ENCODE results near the gene ARVCF. TPM values are rescaled to one million over a fixed set of nuclear protein-coding genes. Genes with fewer than 3 reads are reported as not detected.

ARVCF gene
- total and polyA plus RNA-seq, 9 of the 15 experiments (the other 6 are each of a cell fraction or from before 2014, with no cell fraction given), result 0.03 to 97.4 (median 15.6) TPM

- FAIRE-seq, result no peak
- CTCF ChIA-PET (ENCODE audit: low intra/inter-chr PET ratio), result interaction anchor here (0.6 to 2.4 kb wide), 7 partner anchors 38 to 230 kb away, joined by 3 to 21 read pairs (median 4); no protein-coding TSS in a partner anchor
- H4K20me1 ChIP-seq (replicated peaks; ENCODE audit: control insufficient read depth, insufficient read depth, low read length), result peaks cover 4% of the 10 kb centered on the region
- H3K9ac ChIP-seq (ENCODE audit: insufficient read depth in 1 of 2, low read depth in 2 of 2, low read length in 2 of 2), result no peak overlapping the region; a peak in 2 of 4 replicates
- peak overlapping the region; percentile 92; the same call in 2 of the 3 replicates for H3K27ac ChIP-seq (ENCODE audit: extremely low read depth, low read depth, low read length)
- no TSS peak for BruUV-seq (replicated peaks)
- intact Hi-C loops (cut with micrococcal nuclease), result no loop called here
- POLR2A ChIA-PET, result interaction anchor here (0.6 to 2.4 kb wide), 23 partner anchors 9 to 307 kb away, joined by 3 to 11 read pairs (median 4); partner anchors contain the start of gene GP1BB
- peaks cover 68% of the 10 kb centered on the region for H3K79me2 ChIP-seq (ENCODE audit: control insufficient read depth, insufficient read depth, low read length)
- H3K4me2 ChIP-seq (ENCODE audit: insufficient read depth, low read length), result no peak overlapping the region; the same call in 1 of the 2 replicates
- no peak for ATAC-seq
- 78% methylated on average over 9 of the region's 9 CpGs for WGBS (ENCODE audit: insufficient coverage, low coverage, missing lambda C conversion rate)
- no peaks in the 10 kb centered on the region for H3K9me3 ChIP-seq (replicated peaks; ENCODE audit: control insufficient read depth, insufficient read depth, low read depth, low read length)
- no peaks in the 10 kb centered on the region for H3K27me3 ChIP-seq (ENCODE audit: control insufficient read depth in 2 of 2, insufficient read depth in 2 of 2, low read length in 2 of 2)
- in situ Hi-C loops (cut with MboI), result no loop called here
- no peak for DNase-seq (ENCODE audit: extremely low read depth in 1 of 4, low spot score in 3 of 4)
- no peaks in the 10 kb centered on the region for H3K9me1 ChIP-seq (ENCODE audit: control insufficient read depth, insufficient read depth, low read length)
- peaks cover 56% of the 10 kb centered on the region for H3K36me3 ChIP-seq (ENCODE audit: control insufficient read depth, insufficient read depth, low read length)
- no peak overlapping the region for H3K4me3 ChIP-seq
- H2AFZ ChIP-seq (ENCODE audit: low read depth, low read length), result no peak overlapping the region
- H3K4me1 ChIP-seq (replicated peaks in 1 of 2; ENCODE audit: control insufficient read depth in 2 of 2, insufficient read depth in 2 of 2, low read length in 2 of 2), result peaks cover 28 to 30% of the 10 kb centered on the region in 2 experiments
- TF ChIP-seq ZNF668 (CRISPR knock-in tag; IDR thresholded peaks at IDR 0.05), result no peak
- TF ChIP-seq ZNF77 (CRISPR knock-in tag; IDR thresholded peaks at IDR 0.05), result no peak
- TF ChIP-seq BMI1 (IDR thresholded peaks at IDR 0.05; ENCODE audit: low read length), result no peak
- no peak for TF ChIP-seq GATAD2B (IDR thresholded peaks at IDR 0.05; ENCODE audit: borderline replicate concordance)
- 0 out of 2 replicates have a peak, but pooled peaks have one; percentile 38 for TF ChIP-seq TCF15 (CRISPR knock-in tag; IDR thresholded peaks at IDR 0.05)
- TF ChIP-seq RNF2 (IDR thresholded peaks at IDR 0.05), result no peak
- TF ChIP-seq MNT (conservative IDR thresholded peaks at IDR 0.05), result no peak
- TF ChIP-seq NFIX (CRISPR knock-in tag; IDR thresholded peaks at IDR 0.05; ENCODE audit: low read depth), result peak; percentile 18; the same call in 1 of the 2 replicates
- TF ChIP-seq NRF1 (conservative IDR thresholded peaks at IDR 0.05 in 1 of 2, IDR thresholded peaks at IDR 0.05 in 1 of 2), result no peak
- 0 out of 2 replicates have a peak, but pooled peaks have one; percentile 40 for TF ChIP-seq ZNF140 (CRISPR knock-in tag; IDR thresholded peaks at IDR 0.05)
- peak; percentile 38 for TF ChIP-seq HMG20A (CRISPR knock-in tag; conservative IDR thresholded peaks at IDR 0.05)
- peak; percentile 90; the same call in 1 of the 2 replicates for TF ChIP-seq STAT6 (CRISPR knock-in tag; IDR thresholded peaks at IDR 0.05)
- no peak for TF ChIP-seq NR4A1 (CRISPR knock-in tag; IDR thresholded peaks at IDR 0.05)
- TF ChIP-seq NR4A1 (tag; IDR thresholded peaks at IDR 0.05), result no peak
- TF ChIP-seq ZNF445 (CRISPR knock-in tag; IDR thresholded peaks at IDR 0.05; ENCODE audit: low read depth), result 0 out of 2 replicates have a peak, but pooled peaks have one; percentile 3
- TF ChIP-seq PRMT5 (CRISPR knock-in tag; IDR thresholded peaks at IDR 0.05), result no peak
- TF ChIP-seq RBM22 (IDR thresholded peaks at IDR 0.05; ENCODE audit: low read depth, low read length, poor library complexity, severe bottlenecking), result no peak
Measured at GRCh38 chr22:19948057-19948760, 68.4 kb downstream of the ARVCF start.

Measured in K562 (cell line).